HG03095 (cell line): Measurements from ENCODE around the gene MEOX2.

Source experiments
- ATAC-seq: cut with Tn5 transposase; IDR thresholded peaks from one replicate; pipeline ENCODE4 v1.9.1; 2021; ENCODE audit warnings: moderate library complexity; ENCODE audit not compliant: unreplicated experiment

MEOX2 gene

DNA sequence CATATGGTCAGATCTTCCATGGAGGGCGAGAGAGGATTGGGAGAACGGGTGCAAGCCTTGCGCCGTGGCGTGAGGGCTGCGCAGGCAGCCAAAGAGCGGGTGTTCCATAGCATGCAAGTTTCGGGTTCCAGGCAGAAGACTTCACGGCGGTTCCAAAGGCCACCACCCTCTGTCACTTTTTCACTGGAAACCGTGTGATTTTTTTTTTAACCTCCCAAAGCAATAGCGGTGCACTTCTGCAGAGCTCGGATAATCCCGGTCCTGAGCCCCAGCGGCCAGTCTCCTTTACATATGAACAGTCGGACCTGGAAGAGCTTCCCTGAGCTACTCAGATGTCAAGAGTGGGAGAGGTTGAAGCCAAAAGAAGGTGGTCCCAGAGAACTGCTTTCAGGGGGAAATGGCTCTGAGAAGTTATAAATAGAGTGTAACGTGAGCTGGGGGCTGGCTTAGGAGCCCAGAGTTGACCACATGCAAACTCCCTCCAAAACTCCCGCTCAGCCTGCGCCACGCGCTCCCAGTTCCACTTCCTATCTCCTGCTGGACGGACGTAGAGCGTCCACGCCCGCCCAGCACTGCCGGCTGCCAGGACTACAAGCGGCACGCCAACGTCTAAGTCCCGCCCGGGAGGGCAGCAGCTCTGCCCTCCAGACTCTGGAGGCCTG, at the start of gene MEOX2:
MEOX2 (minus strand) TSS at position 389 of the 662 bp plus-strand sequence; CDS start at position 108, 281 bp downstream.
- ATAC-seq: no peak

DNA sequence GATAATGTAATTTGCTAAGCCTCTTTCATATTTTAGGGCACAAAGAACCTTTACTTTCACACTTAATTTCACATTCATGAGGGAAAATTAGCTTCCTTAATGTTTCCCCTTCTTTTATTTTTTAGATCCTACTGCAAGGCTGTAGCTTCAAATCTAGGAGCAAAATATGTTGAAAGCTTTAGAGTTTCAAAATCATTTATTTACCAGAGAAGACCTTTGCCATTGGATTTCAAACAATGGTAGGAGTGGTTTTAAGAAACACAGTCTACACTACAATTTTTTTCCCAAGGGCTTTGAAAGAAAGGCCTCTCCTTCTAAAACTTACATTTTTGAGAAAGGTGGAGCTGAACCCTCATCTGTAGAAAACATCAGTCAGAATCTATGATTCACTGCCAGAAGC, 43.3 kb upstream of the MEOX2 start:
- ATAC-seq: no peak

DNA sequence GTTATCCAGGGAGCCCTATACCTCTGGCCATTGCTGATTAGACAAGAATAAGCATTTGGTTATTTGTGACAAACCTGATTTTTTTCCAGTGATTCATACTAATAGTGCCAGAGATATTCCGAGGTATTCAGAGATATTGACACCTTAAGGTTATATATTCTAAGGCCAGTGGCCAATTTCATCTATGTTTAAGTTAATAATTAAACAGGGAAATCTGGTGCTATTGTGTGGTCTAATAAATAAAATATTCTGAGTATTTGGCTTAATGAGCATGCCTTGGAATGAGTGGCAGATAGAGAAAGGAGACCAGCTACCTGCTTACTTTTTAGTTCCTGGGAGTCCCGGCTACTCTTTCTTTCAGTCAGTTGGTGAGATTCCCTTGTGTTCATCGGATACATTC, 38.6 kb upstream of the MEOX2 start:
- no peak for ATAC-seq

DNA sequence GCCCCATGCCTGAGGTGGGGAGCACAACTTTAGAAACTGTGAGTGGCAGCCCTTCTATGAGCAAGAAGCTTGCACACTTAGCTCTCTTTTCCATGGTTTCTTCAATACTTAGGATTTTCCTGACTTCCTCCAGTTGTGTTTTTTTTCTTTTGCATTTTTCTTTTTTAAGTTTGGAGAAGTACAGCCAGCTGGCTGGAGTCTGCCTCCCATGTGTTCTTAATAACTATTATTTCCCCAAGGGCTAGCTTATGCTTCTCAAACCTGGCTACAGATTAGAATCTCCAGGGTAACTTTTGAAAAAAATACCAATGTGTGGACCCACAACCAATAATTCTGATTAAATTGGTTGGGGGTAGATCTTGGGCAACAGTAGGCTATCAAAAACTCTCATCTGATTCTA, 37.4 kb upstream of the MEOX2 start:
- no peak for ATAC-seq

DNA sequence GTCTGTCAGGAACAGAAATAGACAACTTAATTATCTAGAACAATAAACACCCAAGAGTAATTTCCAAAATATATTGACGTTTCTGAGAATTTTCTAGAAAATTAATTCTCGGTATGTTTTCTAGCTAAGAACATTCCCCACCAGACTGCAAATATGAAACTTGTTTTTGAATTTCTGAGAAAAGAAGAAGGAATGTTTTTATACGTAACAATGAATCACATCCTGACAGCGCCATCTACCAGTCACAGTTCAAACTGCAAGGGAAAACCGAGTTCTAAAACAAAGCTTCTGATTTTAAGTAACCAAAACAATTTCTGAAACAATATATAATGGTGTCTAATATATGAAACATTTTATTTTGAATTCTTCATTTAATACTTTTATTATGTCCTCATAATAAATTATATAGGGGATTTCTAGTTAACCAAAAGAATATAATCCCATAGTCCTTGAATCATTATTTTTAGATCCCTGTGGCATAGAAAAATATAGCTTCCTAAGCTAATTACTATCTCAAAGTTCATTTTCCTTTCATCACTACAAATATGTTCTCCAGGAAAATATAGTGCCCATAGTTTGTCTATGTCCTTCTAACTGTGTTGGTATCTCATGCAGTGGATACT, 34.5 kb upstream of the MEOX2 start:
- no peak for ATAC-seq

DNA sequence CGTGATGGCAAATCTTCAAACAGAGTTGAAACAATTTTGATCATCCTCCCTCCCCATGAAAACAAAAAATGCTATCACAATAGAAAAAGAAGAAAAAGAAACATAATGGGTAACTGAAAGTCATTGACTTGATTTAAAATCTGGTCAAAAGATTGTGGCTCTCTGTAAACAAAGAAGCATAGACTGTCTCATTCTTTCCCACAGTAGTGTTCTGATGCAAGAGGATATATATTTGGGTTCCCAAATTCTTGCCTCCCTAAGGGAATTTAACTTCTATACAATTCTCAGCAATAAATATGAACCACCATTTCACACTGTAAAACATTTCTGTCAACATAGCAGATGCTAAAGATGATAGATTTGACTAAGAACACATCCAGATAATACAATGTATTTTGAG, 32.8 kb upstream of the MEOX2 start:
- ATAC-seq: no peak

DNA sequence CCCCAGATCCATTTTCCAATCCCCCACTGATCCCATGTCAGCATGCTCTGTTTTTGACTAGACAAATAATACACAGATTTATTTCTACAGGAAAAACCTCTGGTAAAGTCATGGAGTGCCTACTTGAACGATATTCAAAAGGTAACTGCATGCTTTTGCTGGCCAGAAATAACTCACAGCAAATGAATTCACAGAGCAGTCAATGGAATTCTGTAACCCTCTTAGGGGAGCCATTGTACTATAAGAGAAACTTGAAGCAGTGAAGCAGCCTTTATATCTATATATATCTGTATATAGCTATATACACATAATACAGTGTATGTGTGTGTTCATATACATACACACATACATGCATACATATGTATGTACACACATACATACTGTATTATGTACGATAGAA, 29.0 kb upstream of the MEOX2 start:
- no peak for ATAC-seq

DNA sequence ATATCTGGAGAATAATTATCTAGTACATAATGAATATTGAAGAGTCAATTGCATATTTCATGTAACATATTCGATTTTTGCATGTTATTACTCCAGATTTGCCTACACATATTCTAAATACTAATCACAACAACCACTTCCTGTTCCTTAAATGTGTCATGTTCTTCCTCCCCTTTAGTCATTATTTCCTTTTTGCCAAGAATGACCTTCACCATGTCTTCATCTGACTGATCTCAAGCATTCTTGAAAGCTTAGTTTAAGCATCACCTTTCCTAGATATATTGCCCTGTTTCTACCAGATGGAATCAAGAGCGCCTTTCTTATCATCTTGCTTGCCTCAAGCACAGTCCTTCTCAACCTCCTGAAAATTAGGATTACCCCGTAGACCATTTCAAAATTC, 23.5 kb upstream of the MEOX2 start:
- no peak for ATAC-seq

DNA sequence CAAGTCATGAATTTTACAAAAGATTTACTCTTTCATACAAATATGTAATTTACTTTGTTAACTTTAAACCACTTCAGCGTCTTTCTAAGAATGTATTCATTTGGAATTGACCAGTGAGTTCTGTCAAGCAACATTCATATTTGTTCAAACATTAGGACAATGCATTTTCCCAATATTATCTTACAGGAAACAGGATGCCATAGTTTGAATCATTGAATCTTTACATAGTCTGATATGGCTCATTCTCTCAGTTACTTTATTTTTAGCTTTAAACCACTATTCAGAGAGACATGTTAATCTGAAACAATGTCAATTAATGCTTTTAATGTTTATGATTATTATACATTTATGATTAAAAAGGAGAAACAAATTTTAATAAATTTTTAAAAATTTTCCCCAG, 21.1 kb upstream of the MEOX2 start:
- no peak for ATAC-seq

DNA sequence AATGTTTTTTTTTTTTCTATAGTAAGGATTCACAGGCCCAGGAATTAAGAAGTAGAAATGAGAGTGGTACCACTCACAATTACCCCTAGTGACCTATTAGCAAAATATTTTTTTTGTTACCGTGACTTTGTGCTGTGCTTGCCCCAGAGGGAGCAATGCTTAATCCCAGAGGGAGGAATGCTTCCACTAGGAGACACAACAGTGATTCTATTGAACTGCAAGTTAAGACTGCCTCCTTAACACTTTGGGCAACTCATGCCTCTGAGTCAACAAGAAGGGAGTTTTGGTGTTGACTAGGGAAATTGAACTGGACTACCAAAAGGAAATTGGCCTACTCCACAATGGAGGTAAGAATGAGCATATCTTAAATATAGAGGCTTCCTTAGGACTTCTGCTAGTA, 17.2 kb upstream of the MEOX2 start:
- no peak for ATAC-seq

DNA sequence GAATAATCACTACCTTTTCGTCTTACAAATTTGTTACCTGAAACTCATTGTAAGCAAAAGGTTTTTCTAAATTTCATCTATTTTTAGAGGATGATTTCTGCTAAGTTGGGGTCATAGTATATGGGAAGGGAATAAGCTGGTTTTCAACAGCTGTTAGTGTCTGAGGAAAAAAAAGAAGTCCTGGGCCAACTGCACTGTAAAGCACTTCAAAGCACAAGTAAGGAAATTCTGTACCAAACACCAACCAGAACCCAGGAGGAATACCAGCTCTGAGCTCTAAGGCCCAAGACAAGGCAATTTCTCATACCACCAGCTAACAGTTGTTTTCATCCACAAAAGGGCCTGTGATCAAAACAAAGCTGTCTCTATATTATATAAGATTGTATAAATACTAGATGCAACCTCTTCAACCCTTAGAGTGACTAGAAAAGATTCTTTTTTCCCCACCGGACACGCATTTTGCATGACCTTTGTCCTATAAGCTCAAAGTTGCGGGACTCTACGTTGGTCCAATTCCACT, 6.1 kb upstream of the MEOX2 start:
- ATAC-seq: no peak

DNA sequence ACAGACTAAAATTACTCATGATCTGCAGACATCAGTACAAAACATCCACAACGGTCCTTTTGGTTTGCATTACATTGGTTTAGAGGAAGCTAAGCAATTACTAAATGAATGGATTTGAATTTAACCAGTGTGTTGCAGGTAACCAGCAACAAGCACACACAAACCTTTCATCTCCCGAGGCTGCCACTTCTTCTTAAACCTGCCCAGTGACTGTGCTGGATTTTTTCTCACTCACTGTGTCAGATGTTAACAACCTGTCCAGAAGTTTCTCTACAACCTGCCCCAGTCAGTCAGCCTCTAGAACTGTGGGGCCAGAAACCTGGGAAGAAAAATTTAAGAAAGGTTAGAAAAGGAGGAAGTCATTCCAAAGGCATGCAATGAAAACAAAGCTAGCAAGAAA, 2.4 kb upstream of the MEOX2 start:
- ATAC-seq: no peak

DNA sequence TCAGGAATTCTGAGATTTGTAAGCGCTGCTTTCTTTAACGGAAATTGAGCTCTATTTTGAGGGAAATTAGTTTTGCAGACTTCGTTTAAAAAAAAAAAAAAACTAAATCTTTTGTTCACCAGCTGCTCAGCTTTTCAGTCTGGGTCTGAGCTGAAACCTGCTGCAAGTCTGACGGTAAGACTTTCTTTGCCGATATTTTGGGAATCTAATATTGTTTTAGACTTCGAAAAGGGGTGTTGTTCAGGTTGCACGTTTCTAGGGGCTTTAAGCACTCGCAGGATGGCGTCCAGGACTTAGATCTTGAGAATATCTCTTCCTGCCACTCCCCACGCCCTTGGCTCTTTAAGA, 1.8 kb upstream of the MEOX2 start:
- ATAC-seq: no peak

DNA sequence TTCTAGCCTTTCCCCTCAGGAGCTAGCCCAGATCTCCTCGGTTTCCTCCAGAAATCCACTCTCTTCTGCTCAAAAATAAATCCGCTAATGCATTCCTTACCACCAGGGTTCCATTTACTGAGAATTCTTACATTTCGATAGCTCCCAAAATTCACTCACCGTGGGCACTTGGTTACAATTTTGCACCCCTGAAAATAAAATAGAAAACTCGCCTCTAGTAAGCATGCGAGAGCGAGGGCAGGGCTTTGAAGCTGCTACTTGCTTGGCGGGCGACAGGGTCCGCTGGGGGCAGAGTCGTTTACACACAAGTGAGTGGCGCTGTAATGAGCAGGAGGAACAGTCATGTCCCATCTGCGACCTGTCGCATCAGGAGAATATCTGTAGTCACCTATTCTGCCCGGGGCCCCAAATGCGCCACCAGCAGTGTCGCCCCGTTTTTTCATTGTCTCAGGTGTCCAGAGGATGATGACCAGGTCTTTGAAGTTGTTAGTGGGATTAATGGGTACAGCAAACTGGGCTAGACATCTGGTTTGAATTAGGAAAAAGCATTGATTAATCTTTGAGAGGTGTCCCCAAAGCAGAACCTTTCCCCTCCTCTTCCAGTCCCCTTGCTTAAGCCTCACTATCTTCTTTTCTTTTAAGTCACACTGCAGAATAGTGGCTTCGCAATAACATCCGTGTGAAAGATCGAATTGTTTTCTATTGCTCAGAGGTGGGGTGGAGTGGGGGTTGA, 1.2 kb upstream of the MEOX2 start:
- no peak for ATAC-seq

DNA sequence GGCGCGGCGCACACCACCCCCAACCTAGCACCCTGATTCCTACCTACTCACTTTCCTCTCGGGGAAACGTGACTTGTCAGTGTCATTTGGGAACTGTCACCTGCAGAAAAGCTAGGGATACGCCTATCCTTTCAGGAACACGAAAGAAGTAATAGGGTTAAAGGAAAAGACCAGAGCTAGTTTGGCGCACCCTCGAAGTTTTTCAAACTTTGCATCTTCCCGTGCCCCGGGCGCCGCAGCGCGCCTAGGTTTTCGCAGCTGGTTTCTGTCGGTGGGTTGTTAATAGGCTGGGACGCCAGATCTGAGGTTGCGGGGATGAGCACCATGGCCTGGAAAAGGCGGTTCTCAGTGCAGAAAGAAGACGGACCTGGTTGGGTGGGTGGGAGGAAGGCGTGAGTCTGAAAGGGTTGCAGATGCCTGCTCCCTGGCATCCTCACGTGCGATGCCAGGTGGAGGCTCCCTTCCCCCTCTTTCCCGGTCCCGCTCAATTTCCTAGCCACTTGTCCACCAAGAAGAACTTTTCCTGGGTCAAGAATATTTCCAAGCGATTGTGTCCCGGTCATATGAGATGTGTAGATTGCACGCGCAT, 568 bp upstream of the MEOX2 start:
- ATAC-seq: no peak

DNA sequence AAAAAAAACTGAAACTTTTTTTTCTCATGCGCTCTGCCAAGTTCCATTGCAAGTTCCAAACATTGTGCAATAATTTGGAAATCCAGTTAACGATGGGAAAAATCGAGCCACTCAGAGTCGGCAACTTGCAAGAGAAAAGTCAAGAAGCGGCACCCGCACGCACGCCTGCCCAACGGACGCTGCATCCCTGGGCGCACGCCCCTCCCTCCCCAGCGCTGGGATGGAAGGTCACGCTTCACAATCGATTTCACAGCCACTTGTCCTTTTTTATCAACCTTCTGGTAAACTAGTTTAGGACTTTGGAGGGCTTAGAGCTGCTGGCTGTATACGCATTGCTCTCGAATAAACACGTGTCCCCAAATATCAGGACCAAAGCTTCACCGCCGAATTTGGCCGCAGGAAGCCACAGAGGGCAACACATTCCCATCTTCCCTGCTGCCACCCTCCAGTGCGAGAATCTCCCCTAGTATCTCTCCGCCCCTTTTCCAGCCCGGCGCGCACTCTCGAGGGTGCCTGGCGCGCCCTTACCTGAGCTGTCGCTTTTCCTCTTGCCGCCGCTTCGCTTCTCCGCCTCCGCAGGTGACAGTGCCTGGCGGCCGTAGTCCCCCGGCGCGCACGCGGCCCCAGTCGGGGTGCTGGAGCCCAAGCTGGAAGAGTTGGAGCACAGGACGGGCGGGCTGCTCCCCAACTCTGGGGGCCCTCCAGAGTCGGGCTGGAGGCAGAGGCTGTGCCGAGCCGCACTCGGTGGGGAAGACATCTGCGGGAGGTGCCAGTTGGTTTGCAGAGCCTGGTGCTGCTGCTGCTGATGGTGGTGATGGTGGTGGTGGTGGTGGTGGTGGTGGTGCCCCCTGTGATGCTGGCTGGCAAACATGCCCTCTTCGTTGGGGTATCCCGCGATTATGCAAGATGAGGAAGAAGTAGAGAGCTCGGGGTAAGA, 857 bp downstream of the MEOX2 start:
- no peak for ATAC-seq

DNA sequence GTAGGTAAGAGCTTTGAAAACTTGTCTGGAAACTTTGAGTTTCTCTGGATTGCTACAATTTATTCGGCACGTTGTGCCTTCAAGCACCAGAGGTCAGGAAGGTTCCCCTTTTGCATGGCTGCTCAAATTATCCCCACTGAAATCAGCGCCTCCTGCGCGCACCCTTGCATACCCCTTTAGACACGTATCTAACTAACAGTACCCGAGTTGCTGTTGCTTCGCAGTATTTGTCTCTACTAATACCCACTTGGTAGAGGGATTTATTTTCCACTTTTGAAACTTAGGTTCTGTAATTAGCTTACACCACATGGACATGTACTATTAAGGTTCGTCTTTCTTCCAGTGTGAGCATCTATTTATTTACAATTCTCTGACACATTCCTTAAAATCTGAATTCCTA, 1.6 kb downstream of the MEOX2 start:
- ATAC-seq: no peak

DNA sequence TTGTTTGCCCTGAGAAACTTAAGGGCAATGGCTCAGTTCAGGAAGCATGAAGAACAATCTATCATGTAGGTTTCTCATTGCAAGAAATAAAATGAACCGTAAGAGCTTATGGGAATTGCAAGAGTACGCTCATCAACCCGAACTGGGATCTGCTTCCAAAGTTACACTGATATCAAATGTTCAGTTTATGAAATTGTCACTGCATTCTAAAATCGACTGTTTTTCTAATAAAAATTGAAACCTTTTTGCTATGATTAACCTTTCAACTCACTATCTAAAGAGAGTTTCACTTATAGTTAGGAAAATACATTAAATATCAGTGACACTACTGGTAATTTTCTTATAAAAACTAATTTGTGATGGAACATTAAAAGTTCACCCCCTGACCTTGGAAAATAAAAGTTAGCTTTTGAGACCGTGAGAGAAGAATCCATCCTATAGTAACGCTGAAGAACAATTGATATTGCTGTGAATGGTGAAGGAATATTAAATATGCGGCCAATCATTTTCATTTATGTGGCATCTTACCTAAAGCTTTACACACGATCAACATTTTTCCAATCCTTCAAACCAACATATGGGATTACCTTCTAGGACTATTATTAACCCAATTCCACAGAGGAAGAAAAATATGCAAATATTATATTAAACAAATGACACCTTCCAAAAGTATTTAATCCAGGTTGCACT, 2.2 kb downstream of the MEOX2 start:
- no peak for ATAC-seq

DNA sequence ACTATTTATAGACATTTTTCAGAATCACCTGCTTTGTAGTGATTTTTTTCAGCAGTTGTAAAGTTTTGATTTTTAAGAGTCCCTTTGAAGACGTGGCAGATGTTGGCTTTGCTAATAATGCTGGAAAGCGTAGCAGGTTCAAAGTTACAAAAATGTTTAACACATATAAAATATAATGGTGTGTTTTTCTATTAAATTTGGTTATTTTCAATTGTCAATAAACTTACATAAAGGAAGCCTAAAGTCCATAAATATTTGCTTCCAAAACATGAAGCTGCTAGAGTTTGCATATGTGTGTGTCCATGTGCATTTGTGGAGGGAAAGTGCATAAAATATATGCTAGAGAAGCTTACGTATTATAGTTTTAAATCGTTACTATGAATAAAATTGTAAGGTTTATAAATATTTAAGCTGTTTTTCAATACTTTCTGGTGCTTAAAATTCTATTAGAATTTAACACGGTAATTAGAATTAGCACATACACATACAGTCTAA, 3.7 kb downstream of the MEOX2 start:
- ATAC-seq: no peak

DNA sequence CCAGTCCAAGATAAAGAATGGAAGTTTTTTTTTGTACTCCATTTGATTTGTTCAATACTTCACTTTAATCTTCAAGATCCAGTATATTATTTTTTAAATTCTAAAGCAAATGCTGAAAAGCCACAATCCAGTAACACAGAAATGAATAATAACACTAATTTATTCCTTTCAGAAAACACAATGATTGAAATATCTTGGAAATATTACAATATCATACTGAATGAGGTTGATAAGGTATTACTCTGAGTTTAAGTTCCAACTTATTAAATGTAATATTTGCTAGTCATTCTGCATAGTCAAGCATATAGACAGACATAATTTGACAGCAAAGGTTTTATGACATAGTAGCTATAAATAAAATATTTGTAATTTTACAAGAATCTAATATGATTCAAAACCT, 4.4 kb downstream of the MEOX2 start:
- ATAC-seq: no peak
